ENCODE data around the gene OLFM1.

DNA sequence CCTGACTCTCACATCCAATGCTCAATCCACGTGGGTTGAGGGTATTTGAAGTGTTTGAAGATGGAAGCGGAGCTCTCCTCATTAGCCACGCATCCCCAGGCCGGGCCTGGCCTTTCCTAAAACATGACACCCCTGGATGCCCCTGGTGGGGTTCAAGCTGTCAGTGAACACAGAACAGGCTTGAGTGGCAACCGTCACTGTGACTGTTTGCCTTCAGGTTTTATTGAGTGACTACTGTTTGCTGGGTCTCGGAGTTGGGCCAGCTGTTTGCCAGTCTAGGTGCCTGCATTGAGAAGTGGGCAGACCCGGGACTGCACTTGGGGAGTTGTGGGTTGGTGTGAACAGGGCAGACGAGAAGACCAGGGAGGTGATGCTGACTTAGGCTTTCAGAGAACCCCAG lies 7.8 kb upstream of the OLFM1 start:
- TF ChIP-seq POLR2AphosphoS5 (IDR thresholded peaks at IDR 0.05; ENCODE audit: low read depth, low read length), result no peak
- TF ChIP-seq, protein P1, sequence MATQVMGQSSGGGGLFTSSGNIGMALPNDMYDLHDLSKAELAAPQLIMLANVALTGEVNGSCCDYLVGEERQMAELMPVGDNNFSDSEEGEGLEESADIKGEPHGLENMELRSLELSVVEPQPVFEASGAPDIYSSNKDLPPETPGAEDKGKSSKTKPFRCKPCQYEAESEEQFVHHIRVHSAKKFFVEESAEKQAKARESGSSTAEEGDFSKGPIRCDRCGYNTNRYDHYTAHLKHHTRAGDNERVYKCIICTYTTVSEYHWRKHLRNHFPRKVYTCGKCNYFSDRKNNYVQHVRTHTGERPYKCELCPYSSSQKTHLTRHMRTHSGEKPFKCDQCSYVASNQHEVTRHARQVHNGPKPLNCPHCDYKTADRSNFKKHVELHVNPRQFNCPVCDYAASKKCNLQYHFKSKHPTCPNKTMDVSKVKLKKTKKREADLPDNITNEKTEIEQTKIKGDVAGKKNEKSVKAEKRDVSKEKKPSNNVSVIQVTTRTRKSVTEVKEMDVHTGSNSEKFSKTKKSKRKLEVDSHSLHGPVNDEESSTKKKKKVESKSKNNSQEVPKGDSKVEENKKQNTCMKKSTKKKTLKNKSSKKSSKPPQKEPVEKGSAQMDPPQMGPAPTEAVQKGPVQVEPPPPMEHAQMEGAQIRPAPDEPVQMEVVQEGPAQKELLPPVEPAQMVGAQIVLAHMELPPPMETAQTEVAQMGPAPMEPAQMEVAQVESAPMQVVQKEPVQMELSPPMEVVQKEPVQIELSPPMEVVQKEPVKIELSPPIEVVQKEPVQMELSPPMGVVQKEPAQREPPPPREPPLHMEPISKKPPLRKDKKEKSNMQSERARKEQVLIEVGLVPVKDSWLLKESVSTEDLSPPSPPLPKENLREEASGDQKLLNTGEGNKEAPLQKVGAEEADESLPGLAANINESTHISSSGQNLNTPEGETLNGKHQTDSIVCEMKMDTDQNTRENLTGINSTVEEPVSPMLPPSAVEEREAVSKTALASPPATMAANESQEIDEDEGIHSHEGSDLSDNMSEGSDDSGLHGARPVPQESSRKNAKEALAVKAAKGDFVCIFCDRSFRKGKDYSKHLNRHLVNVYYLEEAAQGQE (IDR thresholded peaks at IDR 0.05; ENCODE audit: insufficient read depth in 1 of 2, low read depth in 2 of 2, low read length in 2 of 2), result no peak
- no peak for TF ChIP-seq TAF1 (IDR thresholded peaks at IDR 0.05; ENCODE audit: borderline replicate concordance, insufficient read depth, low read length)

Measured in PFSK-1 (cell line).